Ascending aorta (tissue), 2 donors: ENCODE measurements around the gene CIITA. TPM values are rescaled to one million over a fixed set of nuclear protein-coding genes. Genes with fewer than 3 reads are reported as not detected.

Experiments used
- DNase-seq, 2 donors: peaks; one replicate each; pipeline ENCODE4 v3.0.0-alpha.2; 2019; ENCODE audit warnings: low spot score in 2 of 2
- H3K27ac ChIP-seq, 2 donors: fragments of 200-600 bp; sonication (generic); one replicate each; pipeline ENCODE4 v1.5.1; 2016 to 2017; ENCODE audit warnings: mild to moderate bottlenecking in 1 of 2
- H3K27me3 ChIP-seq: fragments of 200-600 bp; sonication (generic); one replicate; pipeline ENCODE4 v1.5.1; 2017
- H3K36me3 ChIP-seq, 2 donors: fragments of 200-600 bp; sonication (generic); one replicate each; pipeline ENCODE4 v1.5.1; 2016
- H3K4me1 ChIP-seq, 2 donors: fragments of 200-600 bp; sonication (generic); one replicate each; pipeline ENCODE4 v1.5.1; 2016 to 2017; ENCODE audit warnings: mild to moderate bottlenecking in 1 of 2
- H3K4me3 ChIP-seq, 2 donors: fragments of 200-600 bp; sonication (generic); one replicate each; pipeline ENCODE4 v1.5.1; 2016 to 2017; ENCODE audit warnings: mild to moderate bottlenecking in 1 of 2
- H3K9me3 ChIP-seq, 2 donors: fragments of 200-600 bp; sonication (generic); one replicate each; pipeline ENCODE4 v1.5.1; 2016
- CTCF ChIP-seq, 3 experiments: fragments of 200-600 bp in 2 of 3; fragments of 450-650 bp in 1 of 3; sonication (generic) in 2 of 3; IDR thresholded peaks; one replicate each; pipeline ENCODE4 v1.5.1; 2016 to 2019; ENCODE audit warnings: antibody characterized with exemption in 3 of 3, mild to moderate bottlenecking in 1 of 3, moderate library complexity in 1 of 3
- intact Hi-C: fragments of 100-400 bp; cut with DNase I; formaldehyde crosslinking; loops from one replicate; pipeline ENCODE4 v1.15.1; 2023
- total RNA-seq: library from RNA; depleted of rRNA; stranded (reverse); fragments of >200 nt; gene quantifications from one replicate; pipeline ENCODE4 v1.1.0, GENCODE V29; 2016

CIITA gene
- total RNA-seq, 1 donor from 2014 or later, result 19.4 TPM

GRCh38 chr16:10979717-10980601 is 103.0 kb downstream of the CIITA start:
- no peaks in the 10 kb centered on the region for H3K9me3 ChIP-seq
- H3K4me1 ChIP-seq, result peaks cover 0 to 14% of the 10 kb centered on the region in 2 donors
- peaks cover 0 to 26% of the 10 kb centered on the region in 2 donors for H3K36me3 ChIP-seq
- peak; percentile 72 to 89 for DNase-seq
- peak overlapping the region; percentile 76 to 77 for H3K27ac ChIP-seq
- peak overlapping the region in 1 of 2 donors; percentile 28 for H3K4me3 ChIP-seq
- no peaks in the 10 kb centered on the region for H3K27me3 ChIP-seq
- TF ChIP-seq CTCF (IDR thresholded peaks at IDR 0.05), result no peak
- intact Hi-C loops, result no loop called here

- H3K4me3 ChIP-seq, result no peak overlapping the region
- no peak for TF ChIP-seq CTCF (IDR thresholded peaks at IDR 0.05)
- no peak for DNase-seq
- peak overlapping the region; percentile 76 to 77 for H3K27ac ChIP-seq
- H3K9me3 ChIP-seq, result no peaks in the 10 kb centered on the region
- H3K4me1 ChIP-seq, result peaks cover 0 to 14% of the 10 kb centered on the region in 2 donors
- H3K36me3 ChIP-seq, result peaks cover 0 to 22% of the 10 kb centered on the region in 2 donors
- no peaks in the 10 kb centered on the region for H3K27me3 ChIP-seq
- intact Hi-C loops, result no loop called here
Observed at GRCh38 chr16:10980813-10981212, 103.8 kb downstream of the CIITA start.

GRCh38 chr16:10981697-10982216 is 104.8 kb downstream of the CIITA start:
- no peak for DNase-seq
- Histone ChIP-seq H3K9me3 (no peaks in the 10 kb centered on the region), H3K4me3 (no peak overlapping the region), H3K27ac (no peak overlapping the region), H3K36me3 (peaks cover 0 to 13% of the 10 kb centered on the region in 2 donors), H3K27me3 (no peaks in the 10 kb centered on the region), H3K4me1 (peaks cover 0 to 14% of the 10 kb centered on the region in 2 donors)
- intact Hi-C loops, result no loop called here
- peak in 1 of 3 experiments; percentile 15 for TF ChIP-seq CTCF (IDR thresholded peaks at IDR 0.05)

GRCh38 chr16:10982465-10983150 is 105.6 kb downstream of the CIITA start:
- Histone ChIP-seq H3K36me3 (peaks cover 0 to 13% of the 10 kb centered on the region in 2 donors), H3K4me1 (peaks cover 0 to 14% of the 10 kb centered on the region in 2 donors), H3K27me3 (no peaks in the 10 kb centered on the region), H3K4me3 (no peak overlapping the region), H3K9me3 (no peaks in the 10 kb centered on the region), H3K27ac (no peak overlapping the region)
- intact Hi-C loops, result no loop called here
- TF ChIP-seq CTCF (IDR thresholded peaks at IDR 0.05), result no peak
- DNase-seq, result no peak

- DNase-seq, result no peak
- Histone ChIP-seq H3K9me3 (no peaks in the 10 kb centered on the region), H3K4me3 (no peak overlapping the region), H3K36me3 (peaks cover 0 to 15% of the 10 kb centered on the region in 2 donors), H3K27ac (no peak overlapping the region), H3K27me3 (no peaks in the 10 kb centered on the region), H3K4me1 (peaks cover 0 to 14% of the 10 kb centered on the region in 2 donors)
- no peak for TF ChIP-seq CTCF (IDR thresholded peaks at IDR 0.05)
- intact Hi-C loops, result no loop called here
Observed at GRCh38 chr16:10983159-10983558, 106.2 kb downstream of the CIITA start.
